HG02852 (cell line): Measurements from ENCODE around the gene ZFYVE9.
"Not testable (repeated sequence)": the region's sequence is repeated elsewhere in the genome, so short reads cannot be mapped to it uniquely, and the experiment has no call there.

Source experiments
- ATAC-seq: cut with Tn5 transposase; IDR thresholded peaks from one replicate; pipeline ENCODE4 v1.9.1; 2021; ENCODE audit warnings: mild to moderate bottlenecking, moderate library complexity; ENCODE audit not compliant: unreplicated experiment

ZFYVE9 gene, protein sequence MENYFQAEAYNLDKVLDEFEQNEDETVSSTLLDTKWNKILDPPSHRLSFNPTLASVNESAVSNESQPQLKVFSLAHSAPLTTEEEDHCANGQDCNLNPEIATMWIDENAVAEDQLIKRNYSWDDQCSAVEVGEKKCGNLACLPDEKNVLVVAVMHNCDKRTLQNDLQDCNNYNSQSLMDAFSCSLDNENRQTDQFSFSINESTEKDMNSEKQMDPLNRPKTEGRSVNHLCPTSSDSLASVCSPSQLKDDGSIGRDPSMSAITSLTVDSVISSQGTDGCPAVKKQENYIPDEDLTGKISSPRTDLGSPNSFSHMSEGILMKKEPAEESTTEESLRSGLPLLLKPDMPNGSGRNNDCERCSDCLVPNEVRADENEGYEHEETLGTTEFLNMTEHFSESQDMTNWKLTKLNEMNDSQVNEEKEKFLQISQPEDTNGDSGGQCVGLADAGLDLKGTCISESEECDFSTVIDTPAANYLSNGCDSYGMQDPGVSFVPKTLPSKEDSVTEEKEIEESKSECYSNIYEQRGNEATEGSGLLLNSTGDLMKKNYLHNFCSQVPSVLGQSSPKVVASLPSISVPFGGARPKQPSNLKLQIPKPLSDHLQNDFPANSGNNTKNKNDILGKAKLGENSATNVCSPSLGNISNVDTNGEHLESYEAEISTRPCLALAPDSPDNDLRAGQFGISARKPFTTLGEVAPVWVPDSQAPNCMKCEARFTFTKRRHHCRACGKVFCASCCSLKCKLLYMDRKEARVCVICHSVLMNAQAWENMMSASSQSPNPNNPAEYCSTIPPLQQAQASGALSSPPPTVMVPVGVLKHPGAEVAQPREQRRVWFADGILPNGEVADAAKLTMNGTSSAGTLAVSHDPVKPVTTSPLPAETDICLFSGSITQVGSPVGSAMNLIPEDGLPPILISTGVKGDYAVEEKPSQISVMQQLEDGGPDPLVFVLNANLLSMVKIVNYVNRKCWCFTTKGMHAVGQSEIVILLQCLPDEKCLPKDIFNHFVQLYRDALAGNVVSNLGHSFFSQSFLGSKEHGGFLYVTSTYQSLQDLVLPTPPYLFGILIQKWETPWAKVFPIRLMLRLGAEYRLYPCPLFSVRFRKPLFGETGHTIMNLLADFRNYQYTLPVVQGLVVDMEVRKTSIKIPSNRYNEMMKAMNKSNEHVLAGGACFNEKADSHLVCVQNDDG (N-terminal part only)

DNA sequence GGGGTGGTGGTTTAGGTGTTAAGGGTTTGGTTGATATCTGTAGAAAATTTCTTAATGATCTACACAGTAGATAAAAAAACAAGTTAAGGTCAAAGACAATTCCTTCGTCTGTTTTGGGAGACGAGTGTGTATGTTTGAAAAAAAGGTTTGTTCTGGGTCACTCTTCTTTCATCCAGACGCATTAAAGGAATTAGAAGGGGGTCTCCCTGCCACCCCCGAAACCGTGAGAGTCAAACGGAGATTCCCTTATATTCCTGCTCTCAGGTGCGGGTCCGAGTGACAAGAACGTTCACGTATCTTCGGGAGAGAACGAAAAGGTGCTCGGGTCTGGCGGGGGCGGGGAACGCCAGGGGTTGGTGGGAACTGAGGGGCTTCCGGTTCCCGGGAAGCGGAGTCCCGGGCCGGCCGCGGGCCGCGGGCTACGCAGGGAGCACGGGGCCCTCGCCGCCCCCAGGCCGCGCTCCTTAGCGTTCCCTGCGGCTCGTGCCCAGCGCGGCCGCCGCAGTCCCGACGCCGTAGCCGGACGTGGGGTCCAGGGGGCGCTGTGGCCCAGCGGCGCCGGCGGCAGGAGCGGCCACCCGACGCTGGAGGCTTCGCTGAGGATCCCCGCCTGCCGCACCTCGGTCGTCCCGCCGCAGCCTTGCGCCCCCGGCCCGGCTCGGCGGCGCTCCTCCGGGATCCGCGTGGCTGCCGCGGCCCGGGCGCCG lies at the start of gene ZFYVE9:
TSS of gene ZFYVE9 (plus strand) at position 577 of the 707 bp plus-strand sequence. CDS start 91,118 bp downstream, outside the sequence.
- peak; percentile 63 for ATAC-seq

DNA sequence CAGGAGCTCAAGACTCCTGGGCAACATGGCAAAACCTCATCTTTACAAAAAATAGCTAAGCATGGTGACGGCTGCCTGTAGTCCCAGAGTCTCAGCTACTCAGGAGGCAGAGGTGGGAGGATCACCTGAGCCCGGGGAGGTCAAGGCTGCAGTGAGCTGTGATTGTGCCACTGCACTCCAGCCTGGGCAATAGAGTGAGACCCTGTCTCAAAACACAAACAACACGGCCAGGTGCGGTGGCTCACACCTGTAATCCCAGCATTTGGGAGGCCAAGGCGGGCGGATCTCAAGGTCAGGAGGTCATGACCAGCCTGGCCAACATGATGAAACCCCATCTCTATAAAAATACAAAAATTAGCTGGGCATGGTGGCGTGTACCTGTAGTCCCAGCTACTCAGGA lies 47.6 kb upstream of the ZFYVE9 start:
- not testable (repeated sequence) for ATAC-seq

DNA sequence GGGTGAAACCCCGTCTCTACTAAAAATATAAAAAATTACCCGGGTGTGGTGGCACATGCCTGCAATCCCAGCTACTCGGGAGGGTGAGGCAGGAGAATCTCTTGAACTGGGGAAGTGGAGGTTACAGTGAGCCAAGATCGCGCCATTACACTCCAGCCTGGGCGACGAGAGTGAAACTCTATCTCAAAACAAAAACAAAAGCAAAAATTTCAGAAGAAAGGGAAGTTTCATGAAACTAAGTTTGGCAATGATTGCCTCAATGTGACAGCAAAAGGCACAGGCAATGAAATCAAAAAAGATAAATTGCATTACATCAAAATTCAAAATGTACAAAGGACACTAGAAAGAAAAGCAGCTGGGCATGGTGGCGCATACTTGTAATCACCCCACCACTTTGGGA lies 45.7 kb upstream of the ZFYVE9 start:
- ATAC-seq: no peak

- no peak for ATAC-seq
These were observed 43.6 kb upstream of the ZFYVE9 start for GRCh38 chr1:52098139-52098871.

DNA sequence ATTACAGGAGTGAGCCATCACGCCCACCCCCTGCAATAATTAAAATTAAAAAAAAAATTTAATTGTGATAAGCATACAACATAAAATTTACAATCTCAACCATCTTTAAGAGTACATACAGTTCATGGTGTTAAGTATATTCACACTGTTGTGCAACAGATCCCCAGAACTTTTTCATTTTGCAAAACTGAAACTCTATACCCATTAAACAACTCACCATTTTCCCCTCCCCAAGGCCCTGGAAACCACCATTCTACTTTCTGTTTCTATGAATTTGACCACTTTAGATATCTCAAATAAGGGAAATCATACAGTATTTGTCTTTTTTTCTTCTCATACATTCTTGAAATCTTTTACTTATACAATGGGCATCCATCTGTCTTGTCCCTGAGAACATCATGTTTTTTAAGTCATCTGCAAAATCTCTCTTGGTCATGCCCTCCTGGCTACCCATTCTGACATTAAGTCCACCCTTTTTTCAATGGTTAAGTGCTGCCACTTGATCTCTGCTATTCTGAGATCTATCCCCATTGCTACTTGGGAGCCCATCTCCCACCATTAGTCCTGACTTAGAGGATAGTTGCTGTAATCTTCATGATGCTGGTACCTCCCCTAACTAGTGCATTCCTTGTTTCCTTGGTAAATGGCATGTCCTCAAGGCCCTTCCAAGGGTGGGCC lies 39.4 kb upstream of the ZFYVE9 start:
- peak; percentile 68 for ATAC-seq

GRCh38 chr1:52111492-52111891 lies 30.4 kb upstream of the ZFYVE9 start:
- ATAC-seq: no peak

DNA sequence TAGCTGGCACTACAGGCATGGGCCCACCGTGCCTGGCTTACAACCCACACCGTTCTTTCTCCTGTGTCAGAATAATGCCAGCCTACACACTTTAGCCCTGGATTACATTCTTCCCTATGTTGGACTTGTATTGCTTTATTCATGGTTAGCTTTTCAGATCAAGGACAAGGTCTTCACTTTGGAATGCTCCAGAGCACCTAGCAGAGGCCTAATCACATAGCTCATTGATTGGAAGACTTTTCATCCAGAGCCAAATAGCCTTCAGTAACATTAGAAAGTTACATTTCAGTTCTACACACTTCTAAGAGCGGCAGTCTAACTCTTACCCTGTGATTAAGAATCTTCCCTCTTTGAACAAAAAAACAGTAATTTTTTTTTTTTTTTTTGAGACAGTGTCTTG lies 29.4 kb upstream of the ZFYVE9 start:
- no peak for ATAC-seq

- no peak for ATAC-seq
These were observed 22.4 kb upstream of the ZFYVE9 start for GRCh38 chr1:52119301-52120079.

GRCh38 chr1:52122384-52122783 lies 19.5 kb upstream of the ZFYVE9 start:
- no peak for ATAC-seq

DNA sequence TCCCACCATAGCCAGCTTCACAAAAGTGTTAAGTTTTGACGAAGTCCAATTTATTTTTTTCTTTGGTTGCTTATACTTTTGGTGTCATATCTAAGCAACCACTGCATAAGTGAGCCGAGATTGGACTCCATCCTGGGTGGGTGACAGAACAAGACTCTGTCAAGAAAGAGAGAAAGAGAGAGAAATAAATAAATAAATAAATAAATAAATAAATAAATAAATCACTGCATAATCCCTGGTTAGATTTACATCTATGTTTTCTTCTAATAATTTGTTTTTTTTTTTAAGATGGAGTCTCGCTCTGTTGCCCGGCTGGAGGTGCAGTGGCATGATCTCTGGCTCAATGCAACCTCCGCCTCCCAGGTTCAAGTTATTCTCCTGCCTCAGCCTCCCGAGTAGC lies 18.3 kb upstream of the ZFYVE9 start:
- ATAC-seq: no peak

DNA sequence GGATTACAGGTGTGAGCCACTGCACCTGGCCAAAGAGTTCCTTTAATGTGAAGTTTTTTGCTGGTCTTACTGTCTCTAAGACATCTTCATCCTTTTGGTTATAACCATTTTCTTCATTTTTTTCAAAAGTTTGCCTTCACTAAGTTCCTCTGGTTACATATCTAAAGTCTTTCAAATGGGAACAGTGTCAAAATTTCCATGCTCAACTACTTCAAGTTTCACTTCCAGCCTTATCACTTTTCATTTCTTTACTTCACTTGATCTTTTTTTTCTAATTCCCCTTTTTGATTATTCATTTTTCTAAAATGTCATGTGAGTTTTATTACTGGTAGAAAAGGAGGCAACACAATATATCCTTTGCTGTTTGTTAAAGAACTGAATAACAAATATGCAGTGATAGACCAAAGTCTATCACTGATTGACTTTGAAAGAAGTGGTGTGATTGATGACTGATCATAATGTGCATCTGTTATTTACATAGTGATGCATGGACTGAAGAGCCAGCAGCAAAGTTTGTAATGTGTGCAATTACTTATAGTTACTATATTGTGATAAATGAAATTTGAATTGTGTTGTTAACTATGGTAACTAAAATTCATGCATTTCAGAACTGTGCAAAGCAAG lies 16.0 kb upstream of the ZFYVE9 start:
- ATAC-seq: no peak

DNA sequence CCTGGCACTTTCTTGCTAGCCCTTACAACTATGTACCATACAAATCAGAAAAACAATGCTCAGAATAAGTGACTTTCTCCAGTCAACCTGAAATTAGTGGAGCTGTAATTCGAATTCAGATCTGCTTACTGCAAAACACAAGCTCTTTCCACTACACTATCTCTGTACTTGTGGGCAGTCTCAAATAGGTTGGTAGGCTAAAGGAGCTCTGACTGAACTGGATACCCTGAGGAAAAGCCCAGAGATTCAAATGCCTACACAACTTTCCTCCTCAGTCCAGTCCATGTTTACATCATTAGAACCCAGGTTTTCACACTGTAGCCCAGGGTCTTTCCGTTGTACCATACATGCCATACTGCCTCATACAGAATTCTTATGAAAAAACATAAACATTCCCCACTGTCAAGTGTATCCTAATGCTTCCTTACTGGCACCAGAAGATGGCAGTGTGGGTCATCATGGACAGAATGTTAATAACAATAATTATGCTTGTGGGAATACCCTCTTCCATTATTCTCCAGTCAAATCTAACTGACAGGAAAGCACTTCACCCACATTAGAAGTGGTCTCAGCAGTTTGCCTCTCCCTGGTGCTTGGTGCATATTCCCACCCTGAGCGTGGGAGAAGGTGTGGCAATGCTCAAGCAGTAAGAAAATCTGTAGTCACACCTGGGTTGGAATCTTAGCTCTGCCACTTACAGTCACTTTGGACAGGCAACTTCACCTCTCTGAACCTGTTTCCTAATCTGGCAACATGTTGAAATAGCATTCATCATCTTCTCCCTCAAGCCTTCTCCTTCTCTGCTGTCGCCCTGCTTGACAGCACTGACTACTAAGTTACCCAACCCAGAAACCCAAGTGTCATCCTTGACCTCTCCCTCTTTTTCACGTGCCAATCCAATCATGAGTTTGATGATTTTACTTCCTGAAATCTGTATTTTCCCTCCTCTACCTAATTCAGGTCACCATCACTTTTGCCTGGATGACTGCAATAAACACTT lies 14.4 kb upstream of the ZFYVE9 start:
- no peak for ATAC-seq

- peak; percentile 47 for ATAC-seq
These were observed 1.9 kb upstream of the ZFYVE9 start for GRCh38 chr1:52139817-52140540.

- ATAC-seq: no peak
These were observed 1.0 kb upstream of the ZFYVE9 start for GRCh38 chr1:52140633-52141512.
